ENCODE measurements around the gene AQP2.

- TF ChIP-seq CTCF (IDR thresholded peaks at IDR 0.05), result no peak
- TF ChIP-seq POLR2AphosphoS5 (IDR thresholded peaks at IDR 0.05; ENCODE audit: insufficient read depth in 1 of 2, low read depth in 1 of 2), result no peak
Observed at GRCh38 chr12:49942921-49943624, 7.5 kb upstream of the AQP2 start.
